SU-DHL-6 (cell line): Measurements from ENCODE around the gene ZFP36L1.

Experiments used
- CTCF ChIP-seq: fragments of 200-600 bp; sonication (generic); IDR thresholded peaks from one replicate; pipeline ENCODE4 v1.5.1; 2017; ENCODE audit warnings: antibody characterized with exemption, mild to moderate bottlenecking, low read length, moderate library complexity; ENCODE audit not compliant: insufficient read depth, poor library complexity, severe bottlenecking
- EZH2phosphoT487 ChIP-seq: fragments of 200-600 bp; sonication (generic), shearing (Covaris generic); conservative IDR thresholded peaks from 2 replicates; pipeline ENCODE4 v1.6.1; 2018; ENCODE audit warnings: mild to moderate bottlenecking, antibody characterized with exemption, low read length, moderate library complexity, mixed read lengths

GRCh38 chr14:68756000-68756481 is 36.8 kb downstream of the ZFP36L1 start:
- TF ChIP-seq CTCF (no peak), EZH2phosphoT487 (no peak)
